GM12864 (cell line): ENCODE measurements around the gene SSNA1.

Source experiments
- DNase-seq: peaks from one replicate; pipeline ENCODE4 v3.0.0-alpha.2; 2011; ENCODE audit warnings: low read depth
- H3K4me3 ChIP-seq: 2 replicates; pipeline ENCODE4 v1.5.1; 2011; ENCODE audit warnings: mild to moderate bottlenecking, low read depth, low read length, control low read depth
- TF ChIP-seq, protein P1 (sequence below): IDR thresholded peaks from 2 replicates; pipeline ENCODE4 v1.5.1; 2011; ENCODE audit warnings: low read depth, mild to moderate bottlenecking, moderate library complexity, low read length, control low read depth, inconsistent platforms; ENCODE audit errors: missing control alignments

Gene SSNA1

DNA sequence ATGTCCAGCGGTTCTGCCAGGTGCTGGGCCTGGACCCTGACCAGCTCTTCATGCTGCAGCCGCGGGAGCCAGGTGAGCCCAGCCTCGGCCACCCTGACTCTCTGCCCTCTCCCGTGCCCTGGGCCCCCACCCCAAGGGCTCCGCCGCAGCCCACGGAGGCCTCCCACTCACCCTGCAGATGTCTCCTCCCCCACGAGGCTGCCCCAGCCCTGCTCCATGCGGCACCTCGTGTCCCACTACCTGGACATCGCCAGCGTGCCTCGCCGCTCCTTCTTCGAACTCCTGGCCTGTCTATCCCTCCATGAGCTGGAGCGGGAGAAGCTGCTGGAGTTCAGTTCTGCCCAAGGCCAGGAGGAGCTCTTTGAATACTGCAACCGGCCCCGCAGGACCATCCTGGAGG, 26.1 kb downstream of the SSNA1 start:
- TF ChIP-seq, protein P1, sequence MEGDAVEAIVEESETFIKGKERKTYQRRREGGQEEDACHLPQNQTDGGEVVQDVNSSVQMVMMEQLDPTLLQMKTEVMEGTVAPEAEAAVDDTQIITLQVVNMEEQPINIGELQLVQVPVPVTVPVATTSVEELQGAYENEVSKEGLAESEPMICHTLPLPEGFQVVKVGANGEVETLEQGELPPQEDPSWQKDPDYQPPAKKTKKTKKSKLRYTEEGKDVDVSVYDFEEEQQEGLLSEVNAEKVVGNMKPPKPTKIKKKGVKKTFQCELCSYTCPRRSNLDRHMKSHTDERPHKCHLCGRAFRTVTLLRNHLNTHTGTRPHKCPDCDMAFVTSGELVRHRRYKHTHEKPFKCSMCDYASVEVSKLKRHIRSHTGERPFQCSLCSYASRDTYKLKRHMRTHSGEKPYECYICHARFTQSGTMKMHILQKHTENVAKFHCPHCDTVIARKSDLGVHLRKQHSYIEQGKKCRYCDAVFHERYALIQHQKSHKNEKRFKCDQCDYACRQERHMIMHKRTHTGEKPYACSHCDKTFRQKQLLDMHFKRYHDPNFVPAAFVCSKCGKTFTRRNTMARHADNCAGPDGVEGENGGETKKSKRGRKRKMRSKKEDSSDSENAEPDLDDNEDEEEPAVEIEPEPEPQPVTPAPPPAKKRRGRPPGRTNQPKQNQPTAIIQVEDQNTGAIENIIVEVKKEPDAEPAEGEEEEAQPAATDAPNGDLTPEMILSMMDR: no peak

DNA sequence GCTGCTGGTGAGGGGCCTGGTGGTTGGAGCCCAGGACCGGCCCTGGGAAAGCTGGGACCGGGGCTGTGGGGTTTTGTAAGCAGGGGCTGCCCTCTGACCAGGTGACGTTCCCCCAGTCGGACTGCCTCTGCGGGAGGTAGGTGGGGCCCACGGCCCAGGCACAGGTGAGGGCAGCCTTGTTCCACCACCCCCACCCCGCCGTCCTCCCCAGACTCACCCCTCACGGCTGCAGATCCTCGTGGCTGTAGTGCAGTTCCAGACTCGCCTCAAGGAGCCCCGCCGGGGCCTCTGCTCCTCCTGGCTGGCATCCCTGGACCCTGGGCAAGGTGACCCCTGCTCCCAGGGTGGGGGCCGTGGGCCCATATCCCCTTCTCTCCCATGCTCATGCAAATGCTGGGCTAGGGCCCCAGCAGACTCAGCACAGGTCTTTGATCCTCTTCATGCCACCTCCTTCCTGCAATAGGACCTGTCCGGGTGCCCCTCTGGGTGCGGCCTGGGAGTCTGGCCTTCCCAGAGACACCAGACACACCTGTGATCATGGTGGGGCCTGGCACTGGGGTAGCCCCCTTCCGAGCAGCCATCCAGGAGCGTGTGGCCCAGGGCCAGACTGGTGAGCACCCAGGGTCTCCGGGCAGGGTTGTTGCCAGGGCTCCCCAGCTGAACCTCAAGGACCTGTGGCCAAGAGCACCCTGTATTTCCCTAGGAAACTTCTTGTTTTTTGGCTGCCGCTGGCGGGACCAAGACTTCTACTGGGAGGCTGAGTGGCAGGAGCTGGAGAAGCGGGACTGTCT, 26.9 kb downstream of the SSNA1 start:
- H3K4me3 ChIP-seq: no peak overlapping the region
- no peak for DNase-seq
- TF ChIP-seq, protein P1: no peak

More for the DNA sequence above, 26.1 kb downstream of the SSNA1 start:
- no peak for DNase-seq
- H3K4me3 ChIP-seq: no peak overlapping the region

DNA sequence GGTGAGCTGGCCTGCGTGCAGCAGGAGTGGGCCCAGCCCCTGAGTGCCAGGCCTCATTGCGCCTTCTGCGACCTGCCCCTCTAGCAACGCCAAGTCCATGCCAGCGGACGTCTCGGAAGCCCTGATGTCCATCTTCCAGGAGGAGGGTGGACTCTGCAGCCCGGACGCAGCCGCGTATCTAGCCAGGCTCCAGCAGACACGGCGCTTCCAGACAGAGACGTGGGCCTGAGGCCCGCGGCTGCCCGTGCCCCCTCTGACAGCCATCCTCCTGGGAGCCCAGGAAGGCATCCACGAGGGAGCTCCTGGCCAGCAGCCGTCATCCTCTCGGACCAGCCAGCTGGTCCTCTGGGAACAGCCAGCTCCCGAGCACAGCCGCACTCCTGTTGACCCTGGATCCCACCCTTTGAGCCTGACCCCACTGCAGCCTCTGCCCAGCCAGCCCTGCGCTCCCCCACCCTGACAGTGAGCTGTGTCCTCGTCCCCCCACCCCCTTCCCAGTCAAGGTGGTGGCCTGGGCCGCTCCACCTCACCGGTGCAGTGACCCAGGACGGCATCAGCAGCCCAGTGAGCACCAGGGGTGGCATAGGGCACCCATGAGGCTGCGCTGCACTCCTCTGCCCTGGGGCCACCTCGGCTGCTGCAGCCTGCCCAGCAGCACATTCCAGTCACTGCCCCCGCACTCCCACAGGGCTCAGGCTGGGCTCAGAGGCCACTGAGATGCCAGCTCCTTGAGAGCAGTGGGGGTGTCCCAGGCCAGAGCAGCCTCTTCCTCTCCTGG, 27.9 kb downstream of the SSNA1 start:
- H3K4me3 ChIP-seq: no peak overlapping the region
- TF ChIP-seq, protein P1: no peak
- DNase-seq: no peak

DNA sequence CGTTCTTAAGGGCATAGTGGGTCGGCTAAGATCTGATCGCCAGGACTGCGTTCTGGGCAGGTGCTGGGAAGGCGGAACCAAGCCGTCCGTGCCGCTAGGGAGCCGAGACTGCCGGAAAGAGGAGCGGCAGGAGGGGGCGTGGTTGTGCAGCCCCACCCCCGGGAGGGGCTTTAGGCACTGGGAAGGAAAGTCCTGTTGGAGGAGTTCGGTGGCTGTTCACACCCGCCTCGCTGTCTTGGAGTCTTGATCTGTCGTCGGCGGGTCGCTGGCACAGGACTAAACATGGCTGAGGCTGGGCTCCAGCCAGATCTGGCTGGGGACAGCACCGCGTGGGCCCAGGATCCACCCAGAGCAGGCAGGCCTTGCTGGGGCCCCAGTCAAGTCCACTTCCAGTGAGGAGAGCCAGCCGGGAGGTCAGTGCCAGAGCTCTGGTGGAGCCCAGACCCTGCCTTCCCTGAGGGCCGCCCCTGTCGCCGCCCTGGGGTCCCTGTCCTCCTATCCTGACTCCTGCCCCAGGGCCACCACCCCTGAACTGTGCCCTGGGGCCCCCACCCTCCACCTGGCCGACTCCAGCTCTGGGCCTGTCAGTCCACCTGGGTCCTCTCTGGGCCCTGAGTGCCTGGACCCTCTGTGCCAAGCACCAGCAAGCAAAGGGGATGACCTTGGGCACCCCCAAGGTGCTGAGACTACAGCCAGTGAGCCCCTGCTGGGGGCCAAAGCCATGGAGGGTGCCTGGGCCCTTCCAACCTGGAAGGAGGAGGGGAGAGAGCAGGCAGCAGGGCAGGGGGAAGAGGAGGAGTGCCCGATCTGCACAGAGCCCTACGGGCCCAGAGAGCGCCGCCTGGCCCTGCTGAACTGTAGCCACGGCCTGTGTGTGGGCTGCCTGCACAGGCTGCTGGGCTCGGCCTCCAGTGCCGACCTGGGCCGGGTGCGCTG, 29.1 kb downstream of the SSNA1 start:
- TF ChIP-seq, protein P1: no peak
- no peak for DNase-seq
- H3K4me3 ChIP-seq: no peak overlapping the region

DNA sequence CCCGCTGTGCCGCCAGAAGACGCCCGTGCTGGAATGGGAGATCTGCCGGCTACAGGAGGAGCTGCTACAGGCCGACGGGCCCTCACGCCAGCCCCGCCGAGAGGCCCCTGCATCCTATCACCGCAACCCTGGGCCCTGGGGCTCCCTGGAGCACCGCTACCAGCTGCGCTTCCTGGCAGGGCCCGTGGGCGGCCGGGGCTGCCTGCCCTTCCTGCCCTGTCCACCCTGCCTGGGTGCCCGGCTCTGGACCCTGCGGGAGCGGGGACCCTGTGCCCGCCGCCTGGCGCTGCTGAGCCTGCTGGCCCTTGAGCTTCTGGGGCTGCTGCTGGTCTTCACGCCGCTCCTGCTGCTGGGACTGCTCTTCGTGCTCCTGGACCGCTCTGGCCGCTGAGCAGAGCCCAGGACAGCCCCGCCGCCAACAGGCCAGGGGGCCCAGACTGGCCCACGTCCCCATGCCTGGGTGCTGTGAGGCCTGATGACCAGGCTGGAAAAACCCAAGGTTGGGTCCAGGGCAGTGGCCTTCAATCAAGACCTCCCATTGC, 29.8 kb downstream of the SSNA1 start:
- TF ChIP-seq, protein P1: no peak
- DNase-seq: no peak
- no peak overlapping the region for H3K4me3 ChIP-seq

DNA sequence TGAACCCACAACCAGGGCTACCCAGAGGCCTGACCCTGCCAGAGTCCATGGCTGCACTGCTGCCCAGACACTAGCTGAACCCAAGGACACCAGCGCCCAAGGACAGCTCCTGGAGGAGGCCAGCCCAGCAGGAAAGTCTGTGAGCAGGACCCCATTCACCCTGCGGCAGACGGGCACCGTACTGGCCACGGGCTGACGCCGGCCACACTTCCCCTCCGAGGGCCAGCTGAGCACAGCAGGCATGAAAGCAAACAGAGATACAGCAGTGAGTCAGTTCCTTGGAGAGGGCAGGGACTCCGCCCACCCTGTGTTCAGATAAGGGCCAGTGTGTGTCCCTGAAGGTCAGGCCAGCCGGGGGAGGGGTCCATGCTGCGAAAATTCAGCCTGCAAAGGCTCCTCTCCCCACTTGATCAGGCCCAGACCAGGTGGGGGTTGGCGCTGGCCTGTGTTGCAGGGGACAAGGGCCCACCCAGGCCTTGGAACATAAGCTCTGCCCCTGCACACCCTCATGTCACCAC, 30.3 kb downstream of the SSNA1 start:
- TF ChIP-seq, protein P1: no peak
- H3K4me3 ChIP-seq: no peak overlapping the region
- no peak for DNase-seq
